ENCODE measurements around the gene COL27A1.

The COL27A1 gene

GRCh38 chr9:114286146-114286679 is 130.9 kb downstream of the COL27A1 start:
- no peak for DNase-seq (ENCODE audit: low read depth in 2 of 2)

GRCh38 chr9:114287001-114287762 is 131.8 kb downstream of the COL27A1 start:
- no peak for DNase-seq (ENCODE audit: low read depth in 2 of 2)

GRCh38 chr9:114287763-114288192 is 132.4 kb downstream of the COL27A1 start:
- DNase-seq (ENCODE audit: low read depth in 2 of 2), result no peak

GRCh38 chr9:114288193-114289091 is 133.1 kb downstream of the COL27A1 start:
- no peak for DNase-seq (ENCODE audit: low read depth in 2 of 2)

GRCh38 chr9:114289106-114289505 is 133.8 kb downstream of the COL27A1 start:
- DNase-seq (ENCODE audit: low read depth in 2 of 2), result no peak

- DNase-seq (ENCODE audit: low read depth in 2 of 2), result no peak
These were observed 134.5 kb downstream of the COL27A1 start for GRCh38 chr9:114289571-114290481.

- DNase-seq (ENCODE audit: low read depth in 2 of 2), result no peak
These were observed 135.2 kb downstream of the COL27A1 start for GRCh38 chr9:114290561-114290986.

GRCh38 chr9:114291064-114291474 is 135.7 kb downstream of the COL27A1 start:
- DNase-seq (ENCODE audit: low read depth in 2 of 2), result peak; percentile 46 to 62

- no peak for DNase-seq (ENCODE audit: low read depth in 2 of 2)
These were observed 136.7 kb downstream of the COL27A1 start for GRCh38 chr9:114291886-114292590.

GRCh38 chr9:114294664-114295063 is 139.3 kb downstream of the COL27A1 start:
- no peak for DNase-seq (ENCODE audit: low read depth in 2 of 2)

GRCh38 chr9:114296338-114296737 is 141.0 kb downstream of the COL27A1 start:
- DNase-seq (ENCODE audit: low read depth in 2 of 2), result no peak

GRCh38 chr9:114299286-114300152 is 144.2 kb downstream of the COL27A1 start:
- DNase-seq (ENCODE audit: low read depth in 2 of 2), result no peak

- DNase-seq (ENCODE audit: low read depth in 2 of 2), result no peak
These were observed 145.0 kb downstream of the COL27A1 start for GRCh38 chr9:114300153-114300845.

GRCh38 chr9:114300846-114301797 is 145.8 kb downstream of the COL27A1 start:
- no peak for DNase-seq (ENCODE audit: low read depth in 2 of 2)

GRCh38 chr9:114301798-114302565 is 146.6 kb downstream of the COL27A1 start:
- DNase-seq (ENCODE audit: low read depth in 2 of 2), result no peak

- DNase-seq (ENCODE audit: low read depth in 2 of 2), result no peak
These were observed 147.4 kb downstream of the COL27A1 start for GRCh38 chr9:114302727-114303126.

- DNase-seq (ENCODE audit: low read depth in 2 of 2), result no peak
These were observed 148.2 kb downstream of the COL27A1 start for GRCh38 chr9:114303571-114303970.

Measured in stimulated activated CD8-positive, alpha-beta memory T cell treated with anti-CD3 and anti-CD28 coated beads, Interleukin-2, amount 100 ng/mL, for 48 hours (primary cell).